Karpas-422 (cell line): ENCODE measurements around the gene NPY1R. TPM values are rescaled to one million over a fixed set of nuclear protein-coding genes. Genes with fewer than 3 reads are reported as not detected.
A peak's percentile ranks its signal among the peaks of the same experiment; 100 is the strongest.

Experiments used
- DNase-seq: peaks from one replicate; pipeline ENCODE4 v3.0.0-alpha.2; 2015
- H2AFZ ChIP-seq: fragments of 200-600 bp; sonication (generic); 2 replicates; pipeline ENCODE4 v1.6.1; 2014; ENCODE audit warnings: antibody characterized with exemption, low read length, mixed read lengths
- H3K27ac ChIP-seq: fragments of 200-600 bp; sonication (generic); 2 replicates; pipeline ENCODE4 v1.5.1; 2014; ENCODE audit warnings: mild to moderate bottlenecking, low read length, moderate library complexity
- H3K27me3 ChIP-seq: fragments of 200-600 bp; sonication (generic); 2 replicates; pipeline ENCODE4 v1.6.1; 2014; ENCODE audit warnings: low read length, mixed read lengths
- H3K36me3 ChIP-seq: fragments of 200-600 bp; sonication (generic); 2 replicates; pipeline ENCODE4 v1.6.1; 2014; ENCODE audit warnings: low read length, mixed read lengths; ENCODE audit not compliant: insufficient read depth
- H3K4me1 ChIP-seq: fragments of 200-600 bp; sonication (generic); 2 replicates; pipeline ENCODE4 v1.6.1; 2014; ENCODE audit warnings: mild to moderate bottlenecking, low read length, mixed read lengths
- H3K4me2 ChIP-seq: fragments of 200-600 bp; sonication (generic); 2 replicates; pipeline ENCODE4 v1.6.1; 2014; ENCODE audit warnings: low read length, low read depth, mild to moderate bottlenecking; ENCODE audit not compliant: poor library complexity, severe bottlenecking
- H3K4me3 ChIP-seq: fragments of 200-600 bp; sonication (generic); 2 replicates; pipeline ENCODE4 v1.5.1; 2014; ENCODE audit warnings: mild to moderate bottlenecking, antibody characterized with exemption, low read length, mixed read lengths
- H3K79me2 ChIP-seq: fragments of 200-600 bp; sonication (generic); 2 replicates; pipeline ENCODE4 v1.6.1; 2014; ENCODE audit warnings: mild to moderate bottlenecking, low read length, mixed read lengths
- H3K9ac ChIP-seq: fragments of 200-600 bp; sonication (generic); 2 replicates; pipeline ENCODE4 v1.6.0; 2014; ENCODE audit warnings: low read length
- H3K9me2 ChIP-seq: fragments of 200-600 bp; sonication (generic), shearing (Covaris generic); replicated peaks from 2 replicates; pipeline ENCODE4 v1.6.0; 2014; ENCODE audit warnings: mild to moderate bottlenecking, low read length, moderate library complexity; ENCODE audit not compliant: insufficient read depth
- H3K9me3 ChIP-seq: fragments of 300-700, 200-600 bp; sonication (generic); 2 replicates; pipeline ENCODE4 v1.6.1; 2014; ENCODE audit warnings: low read length, mixed read lengths
- H4K20me1 ChIP-seq: fragments of 200-600 bp; sonication (generic); 2 replicates; pipeline ENCODE4 v1.6.1; 2014; ENCODE audit warnings: mild to moderate bottlenecking, antibody characterized with exemption, low read length, low read depth; ENCODE audit not compliant: insufficient read depth
- total RNA-seq: library from RNA; depleted of rRNA; stranded (reverse); fragments of >200 nt; shearing (Covaris generic); gene quantifications from 2 replicates; pipeline ENCODE4 v1.2.3, GENCODE V29; 2014; ENCODE audit warnings: low replicate concordance

The NPY1R gene
- total RNA-seq, 1 experiment from 2014 or later: not detected

GRCh38 chr4:163303069-163303468 lies 29.3 kb downstream of the NPY1R start:
- H3K9ac ChIP-seq: no peak overlapping the region
- no peak overlapping the region for H3K27ac ChIP-seq
- H3K4me2 ChIP-seq: no peak overlapping the region
- no peaks in the 10 kb centered on the region for H4K20me1 ChIP-seq
- H3K9me2 ChIP-seq: no peaks in the 10 kb centered on the region
- H3K27me3 ChIP-seq: no peaks in the 10 kb centered on the region
- no peak overlapping the region for H2AFZ ChIP-seq
- no peaks in the 10 kb centered on the region for H3K4me1 ChIP-seq
- no peaks in the 10 kb centered on the region for H3K9me3 ChIP-seq
- no peaks in the 10 kb centered on the region for H3K79me2 ChIP-seq
- no peak overlapping the region for H3K4me3 ChIP-seq
- H3K36me3 ChIP-seq: no peaks in the 10 kb centered on the region
- no peak for DNase-seq

GRCh38 chr4:163300445-163300844 lies 32.0 kb downstream of the NPY1R start:
- Histone ChIP-seq H3K4me1 (no peaks in the 10 kb centered on the region), H3K27ac (no peak overlapping the region), H3K79me2 (no peaks in the 10 kb centered on the region), H3K27me3 (no peaks in the 10 kb centered on the region), H3K36me3 (no peaks in the 10 kb centered on the region), H4K20me1 (no peaks in the 10 kb centered on the region), H3K4me3 (no peak overlapping the region), H3K4me2 (no peak overlapping the region), H3K9me2 (no peaks in the 10 kb centered on the region), H2AFZ (no peak overlapping the region), H3K9me3 (no peaks in the 10 kb centered on the region), H3K9ac (no peak overlapping the region)
- DNase-seq: no peak

- Histone ChIP-seq H3K9me3 (no peaks in the 10 kb centered on the region), H4K20me1 (no peaks in the 10 kb centered on the region), H3K27ac (no peak overlapping the region), H3K36me3 (no peaks in the 10 kb centered on the region), H3K9ac (no peak overlapping the region), H3K4me1 (no peaks in the 10 kb centered on the region), H3K4me2 (no peak overlapping the region), H2AFZ (no peak overlapping the region), H3K4me3 (no peak overlapping the region), H3K27me3 (no peaks in the 10 kb centered on the region), H3K9me2 (no peaks in the 10 kb centered on the region), H3K79me2 (no peaks in the 10 kb centered on the region)
- DNase-seq: no peak
These were observed 37.3 kb downstream of the NPY1R start for GRCh38 chr4:163295138-163295537.

GRCh38 chr4:163284304-163284703 lies 48.1 kb downstream of the NPY1R start:
- peak; percentile 77 for DNase-seq
- H3K27ac ChIP-seq: no peak overlapping the region

DNA sequence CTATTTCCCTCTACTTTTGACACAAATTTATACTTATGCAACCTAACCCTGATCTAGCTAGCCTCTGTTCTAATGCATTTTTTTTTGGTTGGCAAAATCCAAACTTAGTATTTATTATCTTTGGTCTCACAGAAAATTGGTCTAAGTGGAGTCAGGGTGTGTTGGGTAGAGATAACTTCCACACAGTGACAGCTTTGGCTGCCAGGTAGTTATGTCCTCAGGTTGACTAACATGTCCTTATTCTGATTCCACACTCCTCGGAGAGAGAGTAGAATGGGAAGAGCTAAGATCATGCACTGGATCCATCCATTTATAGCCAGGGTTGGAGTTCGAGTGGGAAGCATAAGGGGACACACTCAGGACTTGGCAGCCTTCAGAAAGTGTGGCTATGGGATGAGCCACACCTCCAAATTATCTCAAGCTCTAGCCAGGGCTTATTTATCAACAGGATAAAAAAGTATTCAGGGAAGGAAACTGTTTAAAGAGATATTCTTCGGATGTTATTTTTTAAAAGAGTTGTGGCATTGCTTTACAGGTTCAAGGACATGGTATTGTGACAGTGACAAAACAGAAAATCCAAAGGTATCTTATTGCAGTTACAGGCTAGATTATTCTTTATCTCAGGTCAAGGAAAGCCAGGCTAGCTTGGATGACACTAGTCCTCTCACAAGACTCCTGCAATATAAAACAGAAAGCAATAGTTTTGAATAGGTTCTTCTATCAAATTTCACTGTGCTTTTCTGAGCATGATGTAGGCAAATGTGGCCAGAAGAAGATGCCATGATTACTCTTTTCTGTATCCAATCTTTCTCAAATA lies 51.5 kb downstream of the NPY1R start:
- H3K36me3 ChIP-seq: no peaks in the 10 kb centered on the region
- no peaks in the 10 kb centered on the region for H3K4me1 ChIP-seq
- H3K9me3 ChIP-seq: no peaks in the 10 kb centered on the region
- no peak overlapping the region for H3K4me3 ChIP-seq
- H3K9ac ChIP-seq: no peak overlapping the region
- no peaks in the 10 kb centered on the region for H3K79me2 ChIP-seq
- H2AFZ ChIP-seq: no peak overlapping the region
- no peaks in the 10 kb centered on the region for H3K27me3 ChIP-seq
- no peaks in the 10 kb centered on the region for H4K20me1 ChIP-seq
- no peak overlapping the region for H3K27ac ChIP-seq
- no peak for DNase-seq
- no peak overlapping the region for H3K4me2 ChIP-seq
- H3K9me2 ChIP-seq: no peaks in the 10 kb centered on the region

More at GRCh38 chr4:163284304-163284703, 48.1 kb downstream of the NPY1R start:
- Histone ChIP-seq H3K4me2 (no peak overlapping the region), H2AFZ (no peak overlapping the region), H3K9me3 (no peaks in the 10 kb centered on the region), H3K4me1 (no peaks in the 10 kb centered on the region), H3K36me3 (no peaks in the 10 kb centered on the region), H3K9ac (no peak overlapping the region), H3K79me2 (no peaks in the 10 kb centered on the region), H3K9me2 (no peaks in the 10 kb centered on the region), H3K27me3 (no peaks in the 10 kb centered on the region), H4K20me1 (no peaks in the 10 kb centered on the region), H3K4me3 (no peak overlapping the region)

GRCh38 chr4:163279713-163280112 lies 52.7 kb downstream of the NPY1R start:
- Histone ChIP-seq H3K36me3 (no peaks in the 10 kb centered on the region), H3K27ac (no peak overlapping the region), H3K4me1 (no peaks in the 10 kb centered on the region), H3K4me3 (no peak overlapping the region), H3K4me2 (no peak overlapping the region), H4K20me1 (no peaks in the 10 kb centered on the region), H3K27me3 (no peaks in the 10 kb centered on the region), H3K9me2 (no peaks in the 10 kb centered on the region), H3K79me2 (no peaks in the 10 kb centered on the region), H3K9ac (no peak overlapping the region), H3K9me3 (no peaks in the 10 kb centered on the region), H2AFZ (no peak overlapping the region)
- DNase-seq: no peak

DNA sequence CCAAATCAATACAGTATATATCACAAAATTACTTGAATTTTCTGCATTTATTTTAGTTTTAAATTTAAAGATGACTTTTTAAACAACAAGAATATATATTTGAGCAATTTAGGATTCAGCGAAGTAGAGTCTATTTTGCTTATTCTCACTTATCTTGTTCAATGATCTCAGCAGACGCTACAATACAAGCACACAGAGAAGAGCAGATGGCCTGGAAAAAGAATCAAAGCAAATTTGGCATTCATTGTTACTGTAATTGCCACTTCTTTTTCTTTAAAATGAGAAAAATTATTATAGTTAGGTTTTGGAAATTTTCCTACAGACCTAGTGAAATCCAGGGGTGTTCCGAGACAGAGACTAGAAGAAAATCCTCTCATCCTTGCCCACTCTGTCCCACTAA lies 57.5 kb downstream of the NPY1R start:
- Histone ChIP-seq H3K4me1 (no peaks in the 10 kb centered on the region), H3K27me3 (no peaks in the 10 kb centered on the region)

More for the DNA sequence above, 57.5 kb downstream of the NPY1R start:
- no peak overlapping the region for H2AFZ ChIP-seq
- H4K20me1 ChIP-seq: no peaks in the 10 kb centered on the region
- DNase-seq: no peak
- H3K27ac ChIP-seq: no peak overlapping the region
- H3K9me2 ChIP-seq: no peaks in the 10 kb centered on the region
- H3K36me3 ChIP-seq: no peaks in the 10 kb centered on the region
- H3K79me2 ChIP-seq: no peaks in the 10 kb centered on the region
- no peak overlapping the region for H3K4me3 ChIP-seq
- H3K9me3 ChIP-seq: no peaks in the 10 kb centered on the region
- H3K9ac ChIP-seq: no peak overlapping the region
- no peak overlapping the region for H3K4me2 ChIP-seq
